GM12872 (cell line): Measurements from ENCODE around the gene LMO2.

Experiments
- CTCF ChIP-seq: IDR thresholded peaks from 3 replicates; pipeline ENCODE4 v1.5.1; 2011; ENCODE audit warnings: low read depth, mild to moderate bottlenecking, low read length, moderate library complexity; ENCODE audit not compliant: insufficient read depth

Gene LMO2

GRCh38 chr11:33891714-33892327, at the start of gene LMO2:
Gene LMO2, minus strand, starts transcription at chr11:33892076. Its CDS starts 22,360 bp downstream, at chr11:33869716.
- no peak for TF ChIP-seq CTCF

- no peak for TF ChIP-seq CTCF
Measured at GRCh38 chr11:33940538-33940815, 48.6 kb upstream of the LMO2 start.

GRCh38 chr11:33936725-33937604, 45.1 kb upstream of the LMO2 start:
- TF ChIP-seq CTCF = no peak

- TF ChIP-seq CTCF = no peak
Measured at GRCh38 chr11:33935461-33936456, 43.9 kb upstream of the LMO2 start.

GRCh38 chr11:33935005-33935404, 43.1 kb upstream of the LMO2 start:
- TF ChIP-seq CTCF = no peak

GRCh38 chr11:33934450-33934849, 42.6 kb upstream of the LMO2 start:
- no peak for TF ChIP-seq CTCF

GRCh38 chr11:33933602-33934001, 41.7 kb upstream of the LMO2 start:
- TF ChIP-seq CTCF = no peak
